NCI-H146 (cell line): Measurements from ENCODE around the gene PRDM16.

Experiments used
- DNase-seq: peaks from one replicate; lab custom pipeline; 2025; lab: John Stamatoyannopoulos, UW

PRDM16 gene

DNA sequence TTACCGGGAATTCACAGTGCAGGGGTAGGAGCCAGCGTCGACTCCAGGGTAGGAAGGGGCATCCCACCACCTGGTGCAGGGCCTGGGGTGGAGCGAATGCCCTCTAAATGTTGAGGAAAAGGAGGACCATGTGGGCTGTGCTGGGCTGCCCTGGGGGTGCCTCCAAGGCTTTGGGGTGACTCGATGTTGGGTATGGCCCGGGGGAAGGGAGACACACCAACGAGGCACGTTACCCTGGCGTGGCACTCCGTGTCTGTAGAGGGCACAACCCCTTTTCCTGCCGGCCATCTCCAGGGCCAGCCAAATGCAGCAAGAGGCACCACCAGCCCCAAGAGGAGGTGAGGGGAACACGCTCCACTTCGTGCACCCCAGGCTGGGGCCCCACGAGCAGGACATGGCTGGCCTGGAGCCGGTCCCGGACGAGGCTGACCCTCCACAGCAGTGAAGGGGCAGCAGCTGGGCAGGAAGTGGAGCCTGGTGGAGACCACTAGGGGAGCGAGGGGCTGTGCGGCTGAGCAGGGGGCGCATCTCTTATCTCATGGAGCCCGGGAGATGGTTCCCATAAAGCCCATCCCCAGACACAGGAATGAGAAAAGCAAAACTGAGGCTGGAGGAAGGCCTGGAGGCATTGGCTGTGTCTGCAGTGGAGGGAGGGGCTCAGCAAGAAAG is 36.5 kb upstream of the PRDM16 start:
- no peak for DNase-seq

DNA sequence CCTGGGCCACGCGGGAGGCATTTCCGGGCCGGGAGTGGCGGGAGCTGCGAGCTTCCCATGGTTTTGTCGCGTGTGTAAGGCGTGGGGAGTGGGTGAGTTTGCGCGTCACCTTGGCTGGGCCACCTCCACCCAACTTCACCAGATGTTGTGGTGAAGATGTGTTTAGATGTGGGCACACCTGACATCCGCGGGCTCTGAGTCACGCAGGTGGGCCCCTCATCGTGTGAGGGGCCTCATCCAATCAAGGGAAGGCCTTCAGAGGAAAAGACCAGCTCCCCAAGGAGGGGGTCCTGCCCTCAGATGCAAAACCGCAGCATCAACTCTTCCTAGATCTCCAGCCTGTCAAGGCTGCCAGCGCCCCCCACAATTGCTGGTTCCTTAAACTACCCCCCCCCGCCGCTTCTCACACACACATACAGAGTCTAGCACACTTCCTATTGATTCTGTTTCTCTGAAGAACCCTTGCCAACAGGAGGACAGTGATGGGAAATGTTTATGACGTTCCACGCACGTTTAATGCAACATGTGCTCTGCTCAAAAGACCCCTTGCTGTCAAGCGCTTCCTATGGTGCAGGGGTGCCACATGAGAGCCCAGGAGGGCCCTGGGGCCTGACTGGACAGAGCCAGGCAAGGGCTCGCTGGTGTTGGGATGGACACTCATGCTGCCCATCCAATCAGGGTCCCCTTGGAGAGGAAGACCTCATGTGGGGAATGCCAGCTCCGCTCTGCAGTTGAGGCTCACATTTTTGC is 35.8 kb upstream of the PRDM16 start:
- no peak for DNase-seq

DNA sequence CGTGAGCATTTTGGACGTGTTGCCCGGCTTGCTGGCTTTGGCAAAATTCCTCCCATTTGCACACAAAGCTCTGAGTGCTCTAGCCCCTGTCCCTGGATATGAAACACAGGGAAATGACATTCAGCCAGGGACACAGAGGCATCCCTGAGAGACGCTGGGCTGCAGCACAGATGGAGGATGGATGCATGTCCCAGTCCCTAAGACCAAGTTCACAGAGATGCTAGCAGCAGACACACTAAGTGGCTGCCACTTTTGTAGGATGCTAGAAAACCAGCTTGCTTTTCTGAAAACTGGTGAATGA is 35.3 kb upstream of the PRDM16 start:
- DNase-seq, result no peak

DNA sequence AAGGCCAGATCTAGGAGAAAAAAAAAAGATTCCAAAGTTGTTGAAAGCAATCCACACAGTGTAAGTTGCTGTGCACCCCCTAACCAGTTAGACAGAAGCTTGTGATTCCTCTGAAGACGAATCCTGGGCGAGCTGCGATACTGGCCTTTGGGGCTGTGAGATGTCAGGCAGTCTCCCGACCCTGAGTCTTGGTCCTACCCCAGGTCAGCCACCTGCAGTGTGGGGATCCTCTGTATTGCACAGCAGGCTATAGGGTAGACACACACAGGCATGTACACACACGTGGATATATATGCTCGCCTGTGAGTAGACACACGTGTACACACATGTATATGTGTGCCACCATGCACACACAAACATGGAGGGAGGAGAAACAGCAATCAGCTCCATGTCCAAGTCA is 34.8 kb upstream of the PRDM16 start:
- DNase-seq, result no peak

DNA sequence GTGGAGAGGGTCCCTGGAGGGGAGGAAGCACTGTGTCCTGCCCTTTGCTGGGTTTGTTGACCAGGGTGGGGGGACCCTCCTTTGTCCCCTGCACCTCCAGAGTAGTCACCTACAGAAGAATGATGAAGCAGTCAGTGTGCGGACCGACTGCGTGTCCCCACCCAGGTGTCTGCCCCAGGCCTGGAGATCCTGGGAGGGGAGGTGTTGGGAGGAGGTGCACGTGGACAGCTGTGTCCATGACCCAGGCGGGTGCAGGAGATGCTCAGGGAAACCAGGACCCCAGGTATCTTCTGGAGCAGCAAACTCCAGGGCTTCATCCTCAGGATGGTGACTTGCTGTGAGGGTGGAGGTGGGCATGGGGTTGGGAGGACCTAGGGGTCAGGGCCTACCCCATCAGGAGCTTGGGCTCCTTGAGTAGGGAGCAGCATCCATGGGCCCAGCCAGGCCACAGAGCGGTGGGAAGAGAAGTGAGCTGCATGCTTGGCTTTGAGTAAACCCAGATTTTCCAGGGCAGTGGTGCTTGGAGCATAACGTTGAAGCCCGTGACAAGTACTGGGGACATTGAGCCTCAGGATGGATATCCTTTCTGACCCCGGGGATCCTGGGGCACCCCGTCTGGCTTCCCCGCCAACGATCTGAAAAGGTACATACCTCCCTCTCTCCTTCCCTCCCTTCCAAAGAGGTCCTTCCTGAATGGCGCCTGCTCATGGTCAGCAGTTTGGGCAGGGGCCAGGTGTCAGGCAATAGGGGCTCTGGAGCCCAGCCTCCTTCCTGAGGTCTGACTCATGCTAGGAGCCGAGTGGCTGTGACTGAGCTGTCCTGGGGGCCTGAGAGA is 34.1 kb upstream of the PRDM16 start:
- no peak for DNase-seq

DNA sequence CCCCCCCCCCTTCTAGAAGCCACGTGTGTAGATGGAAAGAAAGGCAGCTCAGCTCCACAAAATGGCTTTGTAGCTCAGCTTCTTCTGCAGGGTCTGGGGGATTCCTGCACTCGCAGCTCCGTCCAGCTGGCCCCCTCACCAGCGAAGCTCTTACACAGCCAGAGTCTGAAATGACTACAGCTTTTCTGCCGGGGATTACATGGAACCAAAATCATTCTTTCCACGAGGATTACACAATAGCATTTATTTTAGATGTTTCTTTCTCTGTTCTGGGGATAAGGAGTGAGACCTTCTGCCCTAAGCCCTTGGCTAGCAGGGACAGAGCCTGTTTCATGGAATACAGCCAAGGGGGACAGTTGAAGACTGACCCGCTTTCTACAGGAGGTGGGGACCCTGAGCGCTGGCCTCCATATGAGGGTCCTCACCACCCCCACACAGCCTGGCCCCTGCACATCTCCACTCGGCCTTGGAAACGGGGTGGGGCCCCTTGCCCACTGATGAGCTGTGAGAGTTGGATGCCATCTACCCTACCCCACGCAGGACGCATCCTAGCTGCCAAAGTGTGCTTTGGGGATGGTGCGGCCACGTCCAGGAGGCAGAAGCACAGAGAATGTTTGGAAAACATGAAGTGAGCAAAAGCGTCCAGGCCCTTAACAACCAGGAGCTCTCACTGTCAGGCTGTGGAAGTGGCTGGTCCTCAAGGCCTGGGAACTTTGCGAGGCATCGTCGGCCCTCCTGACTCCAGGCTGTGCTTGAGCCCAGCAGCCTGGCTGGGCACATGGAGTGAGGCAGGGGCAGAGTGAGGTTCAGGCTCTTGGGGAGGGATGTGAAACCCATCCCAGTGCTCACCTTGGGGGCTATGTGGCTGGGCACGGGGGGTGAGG is 33.2 kb upstream of the PRDM16 start:
- no peak for DNase-seq

DNA sequence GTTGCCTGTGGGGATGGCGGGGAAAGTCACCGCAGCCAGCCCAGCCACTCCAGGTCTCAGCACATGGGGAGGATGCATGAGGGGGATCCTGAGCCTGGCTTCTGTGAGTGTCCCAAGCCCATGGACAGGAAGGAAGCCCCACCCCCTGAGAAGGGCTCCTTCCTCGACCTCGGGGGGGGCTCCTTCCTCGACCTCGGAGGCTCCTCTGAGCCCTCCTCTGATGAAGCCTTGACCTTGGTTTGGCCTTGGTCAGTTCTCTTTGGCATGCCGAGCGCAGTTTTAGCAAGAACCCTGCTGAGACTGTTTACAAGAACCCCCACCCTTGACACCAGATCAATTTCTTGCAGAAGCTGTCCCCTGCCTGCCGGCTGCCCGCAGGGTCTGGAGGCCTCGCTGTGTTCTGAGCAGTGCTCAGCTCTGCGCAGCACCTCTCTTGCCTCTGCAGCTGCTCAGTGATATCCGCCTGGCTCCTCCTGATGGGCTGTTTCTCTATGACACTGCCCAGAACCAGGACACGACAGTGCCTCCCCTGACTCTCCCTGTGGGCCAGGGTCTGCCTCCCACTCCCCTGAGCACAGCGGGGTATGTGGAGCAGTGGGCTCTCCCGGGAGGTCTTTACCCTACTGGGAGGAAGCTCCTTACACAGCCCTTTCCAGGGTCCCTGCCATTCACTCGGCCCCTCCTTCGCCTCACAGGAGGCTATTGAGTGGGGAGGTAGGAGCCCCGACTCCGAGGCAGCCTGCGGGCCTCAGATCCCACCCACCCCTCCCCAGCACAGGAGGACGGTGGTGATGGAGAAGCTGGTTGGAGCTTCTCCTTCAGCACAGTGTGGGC is 32.3 kb upstream of the PRDM16 start:
- DNase-seq, result no peak

DNA sequence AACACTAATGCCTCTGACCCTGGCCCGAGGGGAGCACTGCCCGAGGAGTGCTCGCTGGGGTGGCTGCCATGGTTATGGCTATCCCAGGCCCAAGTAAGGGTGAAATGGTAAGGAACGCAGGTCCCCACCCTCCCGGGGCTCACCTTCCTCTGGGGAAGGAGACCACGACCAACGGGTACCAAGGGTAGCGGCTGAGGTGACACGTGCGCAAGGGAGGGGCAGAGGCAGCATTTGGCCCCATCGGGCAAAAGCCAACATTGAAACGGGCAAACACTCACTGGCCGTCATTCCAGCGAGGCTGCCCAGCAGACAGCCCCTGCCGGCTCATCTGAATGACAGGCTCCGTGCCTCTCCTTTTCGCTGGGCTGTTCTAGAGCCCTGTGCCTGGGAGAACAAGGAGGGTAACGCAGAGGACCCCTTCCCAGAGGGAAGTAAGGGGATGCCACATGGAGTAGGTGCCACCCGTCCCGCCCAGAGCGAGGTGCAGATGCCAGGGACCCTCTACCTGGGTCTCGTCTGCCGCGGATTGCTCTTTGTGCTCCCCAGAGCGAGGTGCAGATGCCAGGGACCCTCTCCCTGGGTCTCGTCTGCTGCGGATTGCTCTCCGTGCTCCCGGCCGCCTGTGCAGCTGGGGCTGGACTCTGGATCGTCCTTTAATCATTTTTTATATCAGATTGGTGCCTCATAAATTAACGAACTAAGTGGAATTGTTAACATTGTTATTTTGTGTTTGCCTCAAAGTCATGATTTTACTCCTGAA is 31.5 kb upstream of the PRDM16 start:
- no peak for DNase-seq

DNA sequence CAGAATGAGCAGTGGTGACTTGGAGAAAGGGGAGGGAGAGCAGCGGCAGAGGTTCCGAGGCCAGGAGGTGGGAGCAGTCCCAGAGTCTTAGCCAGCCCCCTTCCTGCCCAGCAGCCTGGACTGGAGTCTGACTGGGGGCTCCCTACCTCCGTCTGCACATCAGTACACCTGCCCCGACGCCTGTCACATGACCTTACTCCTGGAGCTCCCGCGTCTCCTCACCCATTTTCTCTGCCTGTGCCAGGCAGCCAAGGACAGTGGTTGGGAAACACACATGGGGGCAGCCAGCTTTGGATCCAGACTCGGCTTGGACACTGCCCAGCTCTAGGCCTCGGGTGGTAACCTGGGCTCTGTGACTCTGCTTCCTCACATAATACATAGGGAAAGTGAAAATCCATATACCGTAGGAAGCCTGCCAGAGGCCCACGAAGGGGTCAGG is 30.9 kb upstream of the PRDM16 start:
- no peak for DNase-seq

DNA sequence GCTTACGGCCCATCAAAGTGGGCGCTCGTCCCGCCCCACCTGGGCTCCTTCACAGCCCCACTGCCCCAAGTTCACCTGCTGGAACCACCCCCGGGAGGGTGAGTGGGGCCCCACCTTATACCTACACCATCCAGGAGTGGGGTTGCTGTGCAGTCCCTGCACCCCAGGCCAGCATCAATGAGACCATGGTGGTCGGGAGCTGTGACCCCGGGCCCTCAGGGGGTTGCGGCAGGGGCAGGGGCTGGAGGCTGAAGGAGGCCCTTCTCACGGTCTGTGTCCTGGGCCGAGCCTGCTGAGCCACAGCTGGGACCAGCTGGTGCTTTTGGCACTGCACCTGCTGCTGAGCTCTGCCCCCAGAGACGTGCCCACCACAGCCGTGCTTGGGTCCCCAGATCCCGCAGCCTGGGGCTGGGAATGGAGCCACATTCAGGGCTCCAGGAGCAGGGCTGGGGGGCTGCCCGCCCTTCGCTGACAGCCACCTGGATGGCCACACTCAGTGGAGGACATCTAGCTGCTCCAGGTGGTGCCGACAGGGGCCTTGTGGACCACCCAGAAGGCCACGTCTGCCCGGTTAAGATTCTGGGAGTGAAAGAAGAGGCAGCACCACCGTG is 30.3 kb upstream of the PRDM16 start:
- DNase-seq, result no peak

DNA sequence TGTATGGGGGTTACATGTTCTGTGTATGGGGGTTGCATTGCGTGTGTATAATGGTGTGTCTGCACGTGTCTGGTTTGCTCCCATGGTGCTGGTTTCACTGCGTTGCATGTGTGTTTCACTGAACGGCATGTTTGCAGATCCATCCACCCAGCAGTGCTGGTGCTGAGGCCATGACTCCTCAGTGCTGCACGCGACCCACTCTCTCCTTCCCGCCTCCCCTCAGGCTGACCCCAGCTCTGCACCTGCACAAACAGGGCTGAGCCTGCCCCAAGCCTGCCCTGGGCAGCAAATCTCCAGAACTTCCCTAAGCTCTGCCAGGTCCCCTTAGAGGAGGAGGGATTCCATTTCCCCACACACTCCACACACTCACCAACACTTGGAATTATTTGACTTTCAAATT is 29.0 kb upstream of the PRDM16 start:
- DNase-seq, result no peak

DNA sequence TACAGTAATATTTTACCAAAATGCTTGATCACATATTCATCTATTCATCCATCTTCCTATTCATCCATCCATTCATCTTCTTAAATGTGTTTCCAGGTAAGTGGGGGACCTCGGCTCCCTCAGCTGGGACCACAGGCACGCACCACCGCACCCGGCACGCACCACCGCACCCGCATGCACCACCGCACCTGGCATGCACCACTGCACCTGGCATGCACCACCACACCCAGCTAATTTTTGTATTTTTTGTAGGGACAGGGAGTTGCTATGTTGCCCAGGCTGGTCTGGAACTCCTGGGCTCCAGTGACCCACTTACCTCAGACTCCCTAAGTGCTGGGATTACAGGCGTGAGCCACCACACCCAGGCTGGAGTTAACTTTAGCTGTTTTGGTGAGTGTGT is 26.5 kb upstream of the PRDM16 start:
- no peak for DNase-seq

DNA sequence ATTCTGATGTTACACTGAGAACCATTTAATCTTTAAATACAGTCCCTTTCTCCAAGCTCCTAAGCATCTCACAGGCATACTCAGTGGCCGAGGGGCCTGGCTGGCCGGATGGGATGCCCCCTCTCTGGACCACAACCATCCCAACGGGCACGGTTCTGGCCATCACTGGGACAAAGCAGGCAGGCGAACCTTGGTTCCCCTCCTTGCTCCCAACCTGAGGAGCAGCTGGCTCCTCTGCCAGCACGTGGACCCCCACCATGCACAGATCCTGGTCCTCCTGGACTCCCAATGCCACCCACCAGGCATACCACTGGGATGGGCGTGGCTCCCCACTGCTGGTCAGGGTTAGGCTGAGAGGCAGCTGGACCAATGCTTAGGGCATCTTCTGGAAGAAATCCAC is 19.8 kb upstream of the PRDM16 start:
- DNase-seq, result no peak

DNA sequence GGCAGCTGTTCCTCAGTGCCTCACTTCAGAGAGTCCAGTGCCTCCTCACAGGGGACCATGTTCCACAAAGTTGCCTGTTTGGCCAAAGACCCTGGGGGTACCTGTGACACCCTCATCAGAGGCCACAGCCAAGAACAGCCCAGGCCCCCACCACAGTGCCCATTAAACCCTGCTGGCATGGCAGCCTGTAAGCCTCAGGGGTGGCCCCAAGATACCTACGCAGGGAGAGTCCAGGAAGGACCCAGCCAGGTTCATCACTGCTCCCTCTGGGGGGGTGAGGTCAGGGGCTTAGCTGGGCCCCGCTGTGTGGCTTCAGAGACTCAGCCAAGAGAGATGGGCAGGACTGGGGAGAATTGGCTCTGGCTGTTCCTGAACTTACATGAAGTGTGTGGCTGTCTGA is 19.1 kb upstream of the PRDM16 start:
- DNase-seq, result no peak

DNA sequence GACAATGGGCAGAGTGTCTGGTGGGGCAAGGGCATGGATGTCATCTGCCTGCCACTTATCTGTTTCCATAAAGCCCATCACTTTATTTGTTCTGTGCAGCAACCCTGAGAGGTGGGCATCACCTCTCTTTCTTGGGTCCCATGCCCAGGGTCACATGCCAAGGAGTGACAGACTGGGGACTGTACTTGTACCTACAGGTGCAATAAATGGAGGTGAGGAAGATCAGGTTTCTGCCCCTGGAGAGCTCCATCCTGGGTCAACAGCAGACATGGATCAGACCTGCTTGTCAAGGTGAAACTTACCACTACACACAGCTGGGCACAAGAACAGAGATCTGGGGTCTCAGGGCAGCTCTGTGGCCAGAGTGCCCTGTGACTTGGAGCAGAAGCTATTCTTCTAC is 18.4 kb upstream of the PRDM16 start:
- no peak for DNase-seq

DNA sequence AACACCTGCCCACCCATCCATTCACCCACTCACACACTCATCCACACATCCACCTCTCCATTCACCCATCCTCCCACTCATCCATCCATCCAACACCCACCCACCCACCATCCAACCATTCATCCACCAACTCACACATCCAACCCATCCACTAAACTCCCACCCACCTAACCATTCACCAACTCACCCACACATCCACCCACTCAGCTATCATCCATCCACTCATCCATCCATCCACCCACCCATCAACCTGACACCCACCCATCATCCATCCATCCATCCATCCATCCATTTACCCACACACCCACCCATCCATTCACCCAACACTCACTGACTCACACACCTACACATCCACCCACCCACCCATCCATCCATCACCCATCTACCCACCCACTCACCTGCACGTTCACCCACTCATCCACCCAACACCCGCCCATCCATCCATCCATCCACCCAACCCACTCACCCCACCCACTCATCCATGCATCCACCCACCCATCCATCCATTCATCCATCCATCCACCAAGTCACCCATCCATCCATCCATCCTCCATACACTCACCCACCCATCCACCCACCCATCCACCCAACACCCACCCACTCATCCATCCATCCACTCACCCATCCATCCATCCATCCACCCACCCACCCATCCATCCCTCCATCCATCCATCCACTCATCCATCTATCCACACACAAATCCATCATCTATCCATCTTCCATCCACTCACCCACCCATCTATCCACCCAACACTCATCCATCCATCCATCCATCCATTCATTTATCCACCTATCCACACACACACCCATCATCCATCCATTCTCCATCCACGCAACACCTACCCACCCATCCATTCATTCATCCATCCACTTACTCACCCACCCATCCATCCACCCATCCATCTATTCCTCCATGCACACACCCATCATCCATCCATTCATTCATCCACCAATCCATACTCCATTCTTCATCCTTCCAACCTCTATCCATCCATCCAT is 17.4 kb upstream of the PRDM16 start:
- no peak for DNase-seq

DNA sequence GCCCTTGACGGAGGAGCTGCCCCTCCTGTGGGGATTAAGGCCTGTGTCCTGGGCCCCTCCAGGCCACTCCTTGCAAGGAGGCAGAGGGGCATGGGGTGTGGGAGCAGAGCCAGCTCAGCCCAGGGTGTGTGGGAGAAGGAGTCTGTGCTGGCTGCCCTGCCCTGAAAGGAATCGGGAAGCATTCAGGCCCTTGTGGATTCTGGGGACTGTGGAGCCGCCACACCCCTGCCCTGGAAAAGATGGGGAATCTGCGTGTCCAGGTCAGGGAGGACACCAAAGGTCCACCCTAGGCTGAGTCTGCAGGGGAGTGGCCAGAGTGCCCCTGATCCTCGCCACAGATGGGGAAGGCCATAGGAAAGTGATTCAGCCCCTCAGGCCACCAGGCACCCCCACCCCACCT is 16.5 kb upstream of the PRDM16 start:
- DNase-seq, result no peak

DNA sequence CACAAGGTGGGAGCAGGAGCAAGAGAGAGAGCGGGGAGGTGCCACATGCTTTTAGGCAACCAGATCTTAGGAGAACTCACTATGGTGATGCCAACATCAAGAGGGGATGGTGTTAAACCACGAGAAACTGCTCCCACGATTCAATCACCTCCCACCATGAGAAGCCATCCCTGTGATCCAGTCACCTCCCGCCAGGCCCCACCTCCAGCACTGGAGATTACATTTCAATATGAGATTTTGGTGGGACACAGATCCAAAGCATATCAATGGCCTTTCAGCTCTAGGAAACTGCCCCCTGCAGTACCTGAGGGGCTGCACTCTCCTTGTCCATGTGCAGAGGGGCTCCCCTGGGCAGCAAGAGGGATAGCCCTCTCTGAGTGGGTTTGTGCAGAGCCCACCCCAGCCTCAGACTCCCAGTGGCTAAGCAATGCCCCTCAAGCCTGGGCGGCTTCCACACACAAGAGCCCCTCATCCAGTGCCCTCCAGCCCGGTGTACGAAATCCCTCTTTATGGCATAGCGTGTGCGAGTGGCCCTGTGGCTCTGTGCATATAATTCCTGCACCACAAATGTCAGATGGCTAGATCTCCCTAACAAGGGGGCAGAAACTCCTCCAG is 15.5 kb upstream of the PRDM16 start:
- no peak for DNase-seq
